ENCODE measurements around the gene DZIP3.

Gene DZIP3

DNA sequence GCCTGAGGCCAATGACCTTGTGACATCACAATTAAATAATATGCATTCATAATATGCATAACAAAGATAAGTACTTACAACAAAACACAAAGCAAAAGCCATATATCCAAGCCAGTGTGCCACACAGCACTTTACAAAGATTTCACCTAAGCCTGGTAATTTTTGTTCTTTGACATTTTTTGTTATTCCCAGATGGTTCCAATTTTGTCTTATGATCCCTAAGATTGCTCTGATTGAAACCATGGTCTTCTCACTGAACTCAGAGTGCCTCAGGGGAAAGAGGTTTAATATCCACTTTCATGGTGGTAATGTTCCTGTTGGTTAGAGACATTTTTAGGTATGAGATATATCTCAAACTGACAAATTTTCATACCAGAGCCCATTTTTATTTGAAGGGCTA, 138.6 kb downstream of the DZIP3 start:
- H2AFZ ChIP-seq (ENCODE audit: low read depth, low read length, severe bottlenecking) = no peak overlapping the region
- H3K9me2 ChIP-seq (replicated peaks; ENCODE audit: insufficient read depth, low read length) = no peaks in the 10 kb centered on the region
- H3K4me2 ChIP-seq (ENCODE audit: low read depth, low read length, poor library complexity, severe bottlenecking) = no peak overlapping the region
- H3F3A ChIP-seq (ENCODE audit: insufficient read depth) = no peaks in the 10 kb centered on the region
- no peaks in the 10 kb centered on the region for H3K36me3 ChIP-seq (ENCODE audit: low read length)
- no peak for TF ChIP-seq EZH2phosphoT487 (conservative IDR thresholded peaks at IDR 0.05; ENCODE audit: low read length)
- TF ChIP-seq, protein P1, sequence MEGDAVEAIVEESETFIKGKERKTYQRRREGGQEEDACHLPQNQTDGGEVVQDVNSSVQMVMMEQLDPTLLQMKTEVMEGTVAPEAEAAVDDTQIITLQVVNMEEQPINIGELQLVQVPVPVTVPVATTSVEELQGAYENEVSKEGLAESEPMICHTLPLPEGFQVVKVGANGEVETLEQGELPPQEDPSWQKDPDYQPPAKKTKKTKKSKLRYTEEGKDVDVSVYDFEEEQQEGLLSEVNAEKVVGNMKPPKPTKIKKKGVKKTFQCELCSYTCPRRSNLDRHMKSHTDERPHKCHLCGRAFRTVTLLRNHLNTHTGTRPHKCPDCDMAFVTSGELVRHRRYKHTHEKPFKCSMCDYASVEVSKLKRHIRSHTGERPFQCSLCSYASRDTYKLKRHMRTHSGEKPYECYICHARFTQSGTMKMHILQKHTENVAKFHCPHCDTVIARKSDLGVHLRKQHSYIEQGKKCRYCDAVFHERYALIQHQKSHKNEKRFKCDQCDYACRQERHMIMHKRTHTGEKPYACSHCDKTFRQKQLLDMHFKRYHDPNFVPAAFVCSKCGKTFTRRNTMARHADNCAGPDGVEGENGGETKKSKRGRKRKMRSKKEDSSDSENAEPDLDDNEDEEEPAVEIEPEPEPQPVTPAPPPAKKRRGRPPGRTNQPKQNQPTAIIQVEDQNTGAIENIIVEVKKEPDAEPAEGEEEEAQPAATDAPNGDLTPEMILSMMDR (IDR thresholded peaks at IDR 0.05; ENCODE audit: insufficient read depth, low read length, poor library complexity, severe bottlenecking) = no peak
- H4K20me1 ChIP-seq (ENCODE audit: low read depth, low read length) = no peaks in the 10 kb centered on the region
- H3K27me3 ChIP-seq (ENCODE audit: low read length) = no peaks in the 10 kb centered on the region
- H3K9me3 ChIP-seq (ENCODE audit: insufficient read depth, low read length) = no peaks in the 10 kb centered on the region
- H3K4me3 ChIP-seq (ENCODE audit: insufficient read depth, low read length, poor library complexity, severe bottlenecking) = no peak overlapping the region
- no peak overlapping the region for H3K27ac ChIP-seq (ENCODE audit: low read depth, low read length)
- H3K9ac ChIP-seq (ENCODE audit: low read length) = no peak overlapping the region
- H3K79me2 ChIP-seq (ENCODE audit: insufficient read depth, low read length) = no peaks in the 10 kb centered on the region

DNA sequence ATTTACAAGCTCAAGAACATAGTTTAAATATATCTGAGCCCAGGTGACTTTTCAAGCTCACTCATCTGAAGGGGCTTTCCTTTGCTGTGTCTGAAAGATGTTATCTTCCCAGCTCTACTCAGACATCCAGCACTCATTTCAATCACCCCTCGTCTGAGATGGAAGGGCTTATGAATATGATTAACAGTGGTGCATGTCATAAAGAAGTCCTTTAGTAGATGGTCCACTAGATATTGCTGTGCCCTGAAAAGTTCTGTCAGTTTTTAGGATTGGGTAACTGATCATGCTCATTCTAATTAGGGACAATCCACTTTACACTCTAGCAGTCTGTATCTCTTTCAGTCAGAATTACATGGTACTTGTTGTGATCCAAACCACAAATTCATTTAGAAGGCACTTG, 139.4 kb downstream of the DZIP3 start:
- no peaks in the 10 kb centered on the region for H3K9me2 ChIP-seq (replicated peaks; ENCODE audit: insufficient read depth, low read length)
- no peaks in the 10 kb centered on the region for H4K20me1 ChIP-seq (ENCODE audit: low read depth, low read length)
- TF ChIP-seq, protein P1 (IDR thresholded peaks at IDR 0.05; ENCODE audit: insufficient read depth, low read length, poor library complexity, severe bottlenecking) = no peak
- TF ChIP-seq EZH2phosphoT487 (conservative IDR thresholded peaks at IDR 0.05; ENCODE audit: low read length) = no peak
- H3K27me3 ChIP-seq (ENCODE audit: low read length) = no peaks in the 10 kb centered on the region
- H3K9ac ChIP-seq (ENCODE audit: low read length) = no peak overlapping the region
- H2AFZ ChIP-seq (ENCODE audit: low read depth, low read length, severe bottlenecking) = no peak overlapping the region
- no peak overlapping the region for H3K4me2 ChIP-seq (ENCODE audit: low read depth, low read length, poor library complexity, severe bottlenecking)
- no peak overlapping the region for H3K27ac ChIP-seq (ENCODE audit: low read depth, low read length)
- no peaks in the 10 kb centered on the region for H3K9me3 ChIP-seq (ENCODE audit: insufficient read depth, low read length)
- H3F3A ChIP-seq (ENCODE audit: insufficient read depth) = no peaks in the 10 kb centered on the region
- no peaks in the 10 kb centered on the region for H3K36me3 ChIP-seq (ENCODE audit: low read length)
- no peaks in the 10 kb centered on the region for H3K79me2 ChIP-seq (ENCODE audit: insufficient read depth, low read length)
- H3K4me3 ChIP-seq (ENCODE audit: insufficient read depth, low read length, poor library complexity, severe bottlenecking) = no peak overlapping the region

DNA sequence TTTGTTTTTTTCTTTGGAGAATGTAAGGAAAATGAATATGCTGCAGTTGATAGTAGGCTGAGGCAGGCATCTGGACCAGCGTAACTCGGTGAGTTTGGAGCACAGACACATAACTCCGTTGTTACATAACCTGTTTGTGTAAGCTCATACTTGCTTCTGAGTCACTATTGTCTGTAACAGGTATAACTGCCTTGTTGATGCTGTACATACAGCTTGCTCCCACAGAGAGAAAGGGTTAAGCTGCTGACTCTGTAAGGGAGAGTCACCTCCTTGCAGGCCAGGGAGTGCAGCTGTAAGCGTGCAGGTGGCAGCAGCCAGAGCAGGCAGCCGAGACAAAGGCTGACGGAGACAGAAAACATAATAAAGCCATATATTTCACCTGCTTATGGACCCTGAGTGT, 147.3 kb downstream of the DZIP3 start:
- Histone ChIP-seq H3K4me2 (ENCODE audit: low read depth, low read length, poor library complexity, severe bottlenecking) (no peak overlapping the region), H3K4me3 (ENCODE audit: insufficient read depth, low read length, poor library complexity, severe bottlenecking) (no peak overlapping the region), H3K9me2 (replicated peaks; ENCODE audit: insufficient read depth, low read length) (no peaks in the 10 kb centered on the region), H4K20me1 (ENCODE audit: low read depth, low read length) (no peaks in the 10 kb centered on the region), H3K9me3 (ENCODE audit: insufficient read depth, low read length) (no peaks in the 10 kb centered on the region), H3F3A (ENCODE audit: insufficient read depth) (no peaks in the 10 kb centered on the region), H3K79me2 (ENCODE audit: insufficient read depth, low read length) (no peaks in the 10 kb centered on the region), H3K36me3 (ENCODE audit: low read length) (no peaks in the 10 kb centered on the region), H2AFZ (ENCODE audit: low read depth, low read length, severe bottlenecking) (no peak overlapping the region), H3K27me3 (ENCODE audit: low read length) (no peaks in the 10 kb centered on the region), H3K9ac (ENCODE audit: low read length) (no peak overlapping the region), H3K27ac (ENCODE audit: low read depth, low read length) (no peak overlapping the region)
- TF ChIP-seq, protein P1 (IDR thresholded peaks at IDR 0.05; ENCODE audit: insufficient read depth, low read length, poor library complexity, severe bottlenecking) = no peak
- TF ChIP-seq EZH2phosphoT487 (conservative IDR thresholded peaks at IDR 0.05; ENCODE audit: low read length) = no peak
